HG02571 (cell line): Measurements from ENCODE around the gene CCDC137.
A peak's percentile ranks its signal among the peaks of the same experiment; 100 is the strongest.
"Not testable (repeated sequence)": the region's sequence is repeated elsewhere in the genome, so short reads cannot be mapped to it uniquely, and the experiment has no call there.

Experiments
- ATAC-seq: cut with Tn5 transposase; IDR thresholded peaks from one replicate; pipeline ENCODE4 v1.9.1; 2021; ENCODE audit warnings: mild to moderate bottlenecking, moderate library complexity; ENCODE audit not compliant: unreplicated experiment

The CCDC137 gene

DNA sequence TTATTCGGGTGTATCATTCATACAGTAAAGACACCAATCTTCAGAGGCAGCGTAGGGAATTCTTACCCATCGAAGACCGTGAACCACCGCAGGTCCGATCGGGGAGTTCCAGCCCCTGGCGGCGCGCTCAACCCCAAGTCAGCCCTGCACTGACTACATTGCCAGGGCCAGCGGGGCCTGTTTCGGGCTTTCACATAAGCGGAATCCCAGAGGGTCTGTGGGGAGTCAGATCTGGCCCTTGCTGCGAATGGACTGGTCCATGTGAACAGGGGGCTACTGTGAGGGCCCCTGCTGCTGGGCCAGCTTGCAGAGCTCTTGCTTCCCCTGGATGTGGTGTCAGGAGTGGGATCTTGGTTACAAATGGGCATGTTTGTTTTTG, 17.8 kb upstream of the CCDC137 start:
- no peak for ATAC-seq

DNA sequence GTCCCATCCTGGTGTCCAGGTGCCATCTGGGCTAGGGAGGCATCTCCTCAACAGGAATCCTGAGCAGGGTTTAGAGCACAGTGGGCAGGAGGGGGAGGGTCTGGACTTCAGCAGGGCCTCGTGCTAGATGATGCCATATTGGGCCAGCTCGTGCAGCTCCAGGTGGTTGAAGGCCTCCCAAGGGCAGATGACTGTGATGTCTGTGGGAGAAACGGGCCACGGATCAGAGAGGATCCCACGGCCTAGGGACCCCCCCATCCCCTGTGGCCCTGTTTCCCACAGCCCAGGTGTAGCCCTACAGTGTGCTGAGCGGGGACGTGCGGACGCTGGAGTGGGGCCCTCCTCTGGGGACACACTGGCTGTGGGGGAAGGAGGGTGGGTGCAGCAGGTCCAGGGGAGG, 15.6 kb upstream of the CCDC137 start:
- ATAC-seq: no peak

DNA sequence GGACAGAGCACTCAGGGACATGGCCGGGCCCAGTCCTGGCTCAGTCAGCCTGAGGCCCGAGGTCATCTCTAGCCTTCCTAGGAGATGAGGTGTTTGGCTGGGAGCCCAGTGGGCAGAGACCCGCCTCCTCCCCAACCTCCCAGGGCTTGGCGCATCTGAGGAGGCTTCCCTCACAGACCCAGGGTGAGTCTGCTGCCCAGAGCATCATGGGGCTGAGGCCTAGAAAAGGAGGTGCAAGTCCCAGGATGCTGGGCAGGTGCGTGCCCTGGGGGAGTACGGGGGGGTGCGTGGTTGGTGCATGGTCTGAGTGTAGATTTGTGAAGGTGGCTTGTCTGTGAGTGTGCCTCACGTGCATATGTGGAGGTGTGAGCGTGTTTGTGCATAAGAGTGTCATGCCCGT, 14.8 kb upstream of the CCDC137 start:
- ATAC-seq: no peak

GRCh38 chr17:81652906-81653771, 13.4 kb upstream of the CCDC137 start:
- no peak for ATAC-seq

DNA sequence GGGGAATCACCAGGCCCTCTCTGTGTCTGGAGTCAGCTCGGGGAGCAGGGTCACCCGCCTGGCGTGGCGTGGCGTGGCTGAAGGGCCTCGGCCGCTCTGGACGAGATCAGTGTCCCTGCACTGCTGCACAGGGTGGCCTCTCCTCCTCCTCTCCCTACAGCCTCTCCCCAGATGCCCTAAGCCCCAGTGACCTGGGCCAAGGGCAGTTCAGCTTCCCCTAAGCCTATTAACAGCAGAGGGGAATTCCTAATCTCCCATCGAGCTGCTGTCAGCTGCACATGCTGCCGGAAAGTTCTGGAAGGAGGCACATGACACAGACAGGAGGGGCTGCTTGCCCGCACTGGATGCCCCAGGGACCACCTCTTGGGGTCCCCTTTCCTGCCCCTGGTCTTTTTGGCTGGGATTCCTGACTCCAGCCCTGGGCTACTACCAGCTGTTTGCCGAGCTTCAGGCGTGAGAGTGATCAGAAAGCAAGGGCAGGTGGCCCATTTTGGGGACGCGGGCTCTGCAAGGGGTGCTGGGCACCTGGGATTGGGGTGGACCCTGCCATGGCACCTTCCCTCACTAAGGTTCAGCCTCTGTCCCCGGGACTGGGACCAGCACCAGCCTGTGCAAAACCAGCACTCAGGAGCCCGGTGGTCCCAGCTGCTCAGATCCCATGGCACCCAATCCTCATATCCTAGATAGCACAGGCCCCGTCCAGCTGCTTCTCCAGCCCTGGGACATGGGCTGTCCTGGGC, 11.0 kb upstream of the CCDC137 start:
- no peak for ATAC-seq

GRCh38 chr17:81656118-81656743, 10.3 kb upstream of the CCDC137 start, which contains the start of gene PDE6G:
Gene PDE6G, minus strand, starts transcription at chr17:81656542. Its CDS starts 3,237 bp downstream, at chr17:81653305.
- ATAC-seq: no peak

DNA sequence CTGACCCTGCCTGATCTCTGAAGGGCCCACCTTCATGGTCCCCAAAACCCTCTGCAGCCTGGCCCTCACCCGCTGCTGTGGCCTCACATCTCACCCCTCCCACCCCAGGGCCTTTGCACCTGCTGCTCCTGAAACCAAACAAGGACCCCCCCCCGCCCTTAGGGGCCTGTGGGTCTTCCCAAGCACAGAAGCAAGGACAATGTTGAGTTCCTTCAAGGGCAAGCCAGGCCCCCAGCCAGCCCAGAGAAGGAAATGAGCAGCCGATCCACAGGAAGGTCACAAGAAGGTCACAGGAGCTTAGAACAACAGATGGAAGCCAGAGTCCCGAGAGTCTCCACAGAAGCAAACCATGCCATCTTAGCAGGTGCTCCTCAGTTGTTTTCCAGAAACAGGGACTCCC, 9.7 kb upstream of the CCDC137 start:
- no peak for ATAC-seq

DNA sequence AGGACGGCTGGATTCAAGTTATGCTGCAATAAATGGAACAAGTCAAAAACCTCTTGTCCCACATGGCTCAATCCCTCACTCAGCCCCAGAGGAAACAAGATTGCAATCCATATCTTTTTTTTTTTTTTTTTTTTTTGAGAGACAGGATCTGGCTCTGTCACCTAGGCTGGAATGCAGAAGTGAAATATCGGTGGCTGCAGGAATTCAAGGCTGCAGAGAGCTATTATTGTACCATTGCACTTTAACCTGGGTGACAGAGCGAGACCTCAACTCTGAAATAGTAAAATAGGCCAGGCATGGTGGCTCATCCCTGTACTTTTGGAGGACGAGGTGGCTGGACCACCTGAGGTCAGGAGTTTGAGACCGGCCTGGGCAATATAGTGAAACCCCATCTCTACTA, 7.5 kb upstream of the CCDC137 start:
- ATAC-seq: no peak

- no peak for ATAC-seq
Observed at GRCh38 chr17:81660441-81660840, 6.1 kb upstream of the CCDC137 start.

GRCh38 chr17:81662002-81662401, 4.5 kb upstream of the CCDC137 start:
- no peak for ATAC-seq

DNA sequence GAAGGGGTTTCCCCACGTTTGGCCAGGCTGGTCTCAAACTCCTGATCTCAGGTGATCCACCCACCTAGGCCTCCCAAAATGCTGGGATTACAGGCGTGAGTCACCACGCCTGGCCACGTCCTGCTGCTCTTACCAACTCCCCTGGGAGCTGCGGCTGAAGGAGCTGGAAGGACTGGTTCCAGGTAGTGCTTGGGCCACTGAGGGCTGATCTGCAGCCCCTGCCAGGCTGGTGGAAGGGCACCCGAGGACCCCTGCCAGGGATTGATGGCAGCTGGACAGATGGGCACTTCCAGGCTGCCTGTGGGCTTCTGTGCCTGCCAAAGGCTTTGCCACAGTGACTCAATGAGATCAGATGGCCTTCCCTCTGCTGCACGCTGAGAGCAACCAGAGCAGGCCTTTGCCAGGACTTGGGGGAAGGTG, 2.5 kb upstream of the CCDC137 start:
- no peak for ATAC-seq

DNA sequence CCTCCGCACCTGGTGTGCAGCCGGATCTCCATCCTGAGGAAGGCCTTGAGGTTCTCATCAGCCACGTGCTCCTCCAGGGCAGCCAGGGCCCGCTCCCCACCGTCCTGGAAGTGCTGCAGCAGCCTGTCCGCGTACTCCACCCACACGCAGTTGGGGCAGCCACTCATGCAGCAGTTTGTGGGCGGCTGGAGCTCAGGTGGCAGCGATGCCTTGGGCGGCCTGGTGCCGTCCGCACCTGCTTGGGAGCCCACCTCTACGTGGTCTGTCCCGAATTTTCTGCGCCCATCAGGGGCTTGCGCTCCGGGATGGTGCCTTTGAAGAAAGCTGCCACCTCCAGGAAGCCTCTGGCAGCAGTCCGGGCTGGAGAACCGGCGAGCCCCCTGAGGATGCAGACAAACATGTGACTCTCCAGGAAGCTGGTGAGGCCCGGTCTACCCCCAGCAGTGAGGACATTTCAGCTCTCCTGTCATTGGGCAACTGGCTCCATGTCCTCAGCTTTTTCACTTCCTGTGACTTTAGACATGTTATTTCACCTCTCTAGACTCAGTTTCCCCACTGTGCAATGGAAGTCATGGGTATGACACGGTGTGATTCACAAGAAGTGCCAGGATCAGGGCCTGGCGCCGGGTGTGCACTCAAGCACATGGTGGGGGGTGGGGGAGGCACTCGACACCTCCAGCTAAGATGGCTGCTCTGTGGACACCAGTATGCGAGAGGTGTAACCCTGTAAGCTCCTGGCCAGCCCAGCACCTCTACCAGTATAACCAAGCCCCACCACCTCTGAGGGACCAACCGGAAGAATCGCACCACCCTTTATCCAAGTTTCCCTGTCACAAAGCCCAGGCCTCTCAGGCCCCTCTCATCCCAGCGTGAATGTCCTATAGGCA, 1.1 kb upstream of the CCDC137 start:
- no peak for ATAC-seq

GRCh38 chr17:81666092-81666341, 520 bp upstream of the CCDC137 start:
- ATAC-seq: peak; percentile 6

- no peak for ATAC-seq
Observed at GRCh38 chr17:81667754-81668153, 1.2 kb downstream of the CCDC137 start.

DNA sequence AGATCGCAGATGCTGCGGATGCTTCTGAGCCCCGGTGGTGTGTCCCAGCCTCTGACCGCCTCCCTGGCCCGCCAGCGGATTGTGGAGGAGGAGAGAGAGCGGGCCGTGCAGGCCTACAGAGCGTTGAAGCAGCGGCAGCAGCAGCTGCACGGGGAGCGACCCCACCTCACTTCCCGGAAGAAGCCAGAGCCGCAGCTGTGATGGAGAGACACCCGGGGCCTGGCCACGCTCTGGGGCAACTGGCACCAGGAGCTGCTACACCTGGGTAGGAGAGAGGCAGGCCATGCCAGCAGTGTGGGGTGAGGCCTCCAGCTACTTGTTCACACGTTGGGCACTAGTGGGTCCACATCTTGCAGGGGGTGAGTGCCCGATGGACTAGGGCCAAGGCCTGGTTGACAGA, 6.0 kb downstream of the CCDC137 start:
- no peak for ATAC-seq

DNA sequence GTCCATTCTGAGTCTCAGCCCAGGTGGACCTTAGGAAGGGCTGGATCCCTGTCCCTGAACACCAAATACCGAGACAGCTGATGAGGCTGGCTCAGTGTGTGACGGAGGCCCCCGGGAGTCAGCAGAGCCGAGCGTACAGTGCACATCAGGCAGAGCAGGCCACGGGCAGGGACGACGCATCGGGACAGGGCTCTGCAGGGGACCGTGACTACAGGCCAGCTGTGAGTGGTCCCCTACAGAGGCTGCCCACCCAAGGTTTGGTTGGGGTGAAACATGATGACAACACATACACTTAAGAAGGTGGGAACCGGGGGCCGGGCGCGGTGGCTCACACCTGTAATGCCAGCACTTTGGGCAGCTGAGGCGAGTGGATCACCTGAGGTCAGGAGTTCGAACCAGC, 6.4 kb downstream of the CCDC137 start:
- ATAC-seq: no peak

GRCh38 chr17:81673561-81674258, 7.2 kb downstream of the CCDC137 start:
- no peak for ATAC-seq

- not testable (repeated sequence) for ATAC-seq
Observed at GRCh38 chr17:81675515-81676221, 9.1 kb downstream of the CCDC137 start.

- ATAC-seq: no peak
Observed at GRCh38 chr17:81676906-81677305, 10.4 kb downstream of the CCDC137 start.

- ATAC-seq: no peak
Observed at GRCh38 chr17:81680150-81680549, 13.6 kb downstream of the CCDC137 start.
